Vagina (tissue), 2 donors: ENCODE results near the gene PAPLN. TPM values are rescaled to one million over a fixed set of nuclear protein-coding genes. Genes with fewer than 3 reads are reported as not detected.

Experiments
- DNase-seq, 2 donors: peaks; one replicate each; pipeline ENCODE4 v3.0.0-alpha.2; 2017; ENCODE audit errors: extremely low spot score in 2 of 2
- H3K27ac ChIP-seq: fragments of 200-600 bp; sonication (generic); one replicate; pipeline ENCODE4 v1.5.1; 2019
- H3K27me3 ChIP-seq: fragments of 200-600 bp; sonication (generic); one replicate; pipeline ENCODE4 v1.5.1; 2019
- H3K36me3 ChIP-seq, 2 donors: fragments of 200-600 bp; sonication (generic); one replicate each; pipeline ENCODE4 v1.5.1; 2017 to 2019
- H3K4me1 ChIP-seq: fragments of 200-600 bp; sonication (generic); one replicate; pipeline ENCODE4 v1.5.1; 2019
- H3K4me3 ChIP-seq, 2 donors: fragments of 200-600 bp; sonication (generic); 1 replicate in 1 of 2; 2 replicates in 1 of 2; pipeline ENCODE4 v1.5.1; 2016 to 2019
- H3K9me3 ChIP-seq: fragments of 200-600 bp; sonication (generic); one replicate; pipeline ENCODE4 v1.5.1; 2019
- POLR2A ChIP-seq, 2 donors: fragments of 450-650 bp; IDR thresholded peaks; one replicate each; pipeline ENCODE4 v1.6.1; 2017; ENCODE audit warnings: antibody characterized with exemption in 2 of 2, mild to moderate bottlenecking in 2 of 2, moderate library complexity in 2 of 2
- POLR2AphosphoS5 ChIP-seq, 2 donors: sonication (generic); formaldehyde crosslinking; IDR thresholded peaks; one replicate each; pipeline ENCODE4 v1.9.0; 2017; ENCODE audit warnings: antibody characterized with exemption in 2 of 2, mild to moderate bottlenecking in 2 of 2, low read depth in 1 of 2; ENCODE audit not compliant: insufficient read depth in 1 of 2
- intact Hi-C: fragments of 100-400 bp; cut with DNase I; formaldehyde crosslinking; loops from one replicate; pipeline ENCODE4 v1.15.1; 2023
- total RNA-seq: library from RNA; depleted of rRNA; stranded (reverse); fragments of >200 nt; gene quantifications from one replicate; pipeline ENCODE4 v1.2.3, GENCODE V29; 2016
- TF ChIP-seq, protein P1 (sequence below), 3 experiments: fragments of 450-650 bp in 2 of 3; fragments of 200-600 bp in 1 of 3; sonication (generic) in 1 of 3; IDR thresholded peaks; one replicate each; pipeline ENCODE4 v1.5.1; 2017 to 2019; ENCODE audit warnings: antibody characterized with exemption in 3 of 3, mild to moderate bottlenecking in 2 of 3, moderate library complexity in 2 of 3

Gene PAPLN
- total RNA-seq, 1 donor from 2014 or later, result 16.2 TPM

DNA sequence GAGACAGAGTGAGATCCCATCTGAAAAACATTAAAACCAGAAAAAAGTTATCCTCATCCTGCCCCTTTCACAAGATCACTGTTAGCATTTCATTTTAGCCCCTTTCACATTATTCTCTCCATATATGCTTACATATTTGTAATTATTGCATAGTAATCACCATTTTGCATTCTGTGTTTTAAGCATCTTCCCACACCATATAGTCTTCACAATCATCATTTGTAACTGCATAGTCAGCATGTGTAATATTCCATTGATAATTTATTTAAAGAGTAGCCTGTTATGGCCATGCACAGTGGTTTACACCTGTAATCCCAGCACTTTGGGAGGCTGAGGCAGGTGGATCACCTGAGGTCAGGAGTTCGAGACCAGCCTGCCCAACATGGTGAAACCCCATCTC is 11.8 kb downstream of the PAPLN start:
- intact Hi-C loops, result no loop called here
- TF ChIP-seq, protein P1, sequence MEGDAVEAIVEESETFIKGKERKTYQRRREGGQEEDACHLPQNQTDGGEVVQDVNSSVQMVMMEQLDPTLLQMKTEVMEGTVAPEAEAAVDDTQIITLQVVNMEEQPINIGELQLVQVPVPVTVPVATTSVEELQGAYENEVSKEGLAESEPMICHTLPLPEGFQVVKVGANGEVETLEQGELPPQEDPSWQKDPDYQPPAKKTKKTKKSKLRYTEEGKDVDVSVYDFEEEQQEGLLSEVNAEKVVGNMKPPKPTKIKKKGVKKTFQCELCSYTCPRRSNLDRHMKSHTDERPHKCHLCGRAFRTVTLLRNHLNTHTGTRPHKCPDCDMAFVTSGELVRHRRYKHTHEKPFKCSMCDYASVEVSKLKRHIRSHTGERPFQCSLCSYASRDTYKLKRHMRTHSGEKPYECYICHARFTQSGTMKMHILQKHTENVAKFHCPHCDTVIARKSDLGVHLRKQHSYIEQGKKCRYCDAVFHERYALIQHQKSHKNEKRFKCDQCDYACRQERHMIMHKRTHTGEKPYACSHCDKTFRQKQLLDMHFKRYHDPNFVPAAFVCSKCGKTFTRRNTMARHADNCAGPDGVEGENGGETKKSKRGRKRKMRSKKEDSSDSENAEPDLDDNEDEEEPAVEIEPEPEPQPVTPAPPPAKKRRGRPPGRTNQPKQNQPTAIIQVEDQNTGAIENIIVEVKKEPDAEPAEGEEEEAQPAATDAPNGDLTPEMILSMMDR (IDR thresholded peaks at IDR 0.05), result no peak
- TF ChIP-seq POLR2A (IDR thresholded peaks at IDR 0.05) (no peak), POLR2AphosphoS5 (IDR thresholded peaks at IDR 0.05; ENCODE audit: insufficient read depth in 1 of 2, low read depth in 1 of 2) (no peak)
- no peaks in the 10 kb centered on the region for H3K9me3 ChIP-seq
- DNase-seq, result no peak
- no peaks in the 10 kb centered on the region for H3K36me3 ChIP-seq
- H3K4me1 ChIP-seq, result no peaks in the 10 kb centered on the region
- no peaks in the 10 kb centered on the region for H3K27me3 ChIP-seq
- H3K27ac ChIP-seq, result no peak overlapping the region
- H3K4me3 ChIP-seq, result no peak overlapping the region

GRCh38 chr14:73249564-73250316 is 12.4 kb downstream of the PAPLN start:
- Histone ChIP-seq H3K4me3 (no peak overlapping the region), H3K27me3 (no peaks in the 10 kb centered on the region), H3K4me1 (no peaks in the 10 kb centered on the region), H3K27ac (no peak overlapping the region), H3K9me3 (no peaks in the 10 kb centered on the region), H3K36me3 (no peaks in the 10 kb centered on the region)
- no peak for DNase-seq
- intact Hi-C loops, result no loop called here
- TF ChIP-seq, protein P1 (IDR thresholded peaks at IDR 0.05), result no peak
- no peak for TF ChIP-seq POLR2A (IDR thresholded peaks at IDR 0.05)
- TF ChIP-seq POLR2AphosphoS5 (IDR thresholded peaks at IDR 0.05; ENCODE audit: insufficient read depth in 1 of 2, low read depth in 1 of 2), result no peak

DNA sequence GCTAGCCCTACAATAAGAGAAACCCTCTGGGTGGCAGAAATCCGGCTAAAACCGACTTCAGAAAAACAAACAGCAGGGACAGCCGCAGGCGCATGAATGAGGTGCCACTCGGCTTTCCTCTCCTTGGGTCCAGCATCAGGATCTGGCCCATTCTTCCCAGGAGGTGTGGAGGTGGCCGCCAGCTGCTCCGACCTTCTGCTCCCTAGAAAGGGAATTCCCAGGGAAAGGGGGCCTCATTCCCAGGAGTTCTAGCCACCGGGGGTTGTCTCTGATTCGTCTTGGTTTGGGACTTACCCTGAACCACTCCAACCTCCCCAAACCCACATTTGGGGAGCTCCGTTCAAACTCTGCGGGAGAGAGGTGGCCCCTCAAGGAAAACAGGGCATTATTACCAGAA is 13.0 kb downstream of the PAPLN start:
- no peak for DNase-seq
- H3K36me3 ChIP-seq, result no peaks in the 10 kb centered on the region
- intact Hi-C loops, result no loop called here
- no peak overlapping the region for H3K27ac ChIP-seq
- no peaks in the 10 kb centered on the region for H3K27me3 ChIP-seq
- H3K9me3 ChIP-seq, result no peaks in the 10 kb centered on the region
- TF ChIP-seq, protein P1 (IDR thresholded peaks at IDR 0.05), result no peak
- TF ChIP-seq POLR2AphosphoS5 (IDR thresholded peaks at IDR 0.05; ENCODE audit: insufficient read depth in 1 of 2, low read depth in 1 of 2) (no peak), POLR2A (IDR thresholded peaks at IDR 0.05) (no peak)
- H3K4me3 ChIP-seq, result no peak overlapping the region
- no peaks in the 10 kb centered on the region for H3K4me1 ChIP-seq

- H3K36me3 ChIP-seq, result no peaks in the 10 kb centered on the region
- no peaks in the 10 kb centered on the region for H3K4me1 ChIP-seq
- no peaks in the 10 kb centered on the region for H3K9me3 ChIP-seq
- H3K27me3 ChIP-seq, result no peaks in the 10 kb centered on the region
- no peak overlapping the region for H3K27ac ChIP-seq
- intact Hi-C loops, result no loop called here
- H3K4me3 ChIP-seq, result no peak overlapping the region
- DNase-seq, result no peak
- TF ChIP-seq, protein P1 (IDR thresholded peaks at IDR 0.05), result no peak
- TF ChIP-seq POLR2A (IDR thresholded peaks at IDR 0.05), result no peak
- no peak for TF ChIP-seq POLR2AphosphoS5 (IDR thresholded peaks at IDR 0.05; ENCODE audit: insufficient read depth in 1 of 2, low read depth in 1 of 2)
Measured at GRCh38 chr14:73250781-73251500, 13.6 kb downstream of the PAPLN start.
